ENCODE data around the gene RPL19.

Gene RPL19

GRCh38 chr17:39173526-39174274 is 26.4 kb upstream of the RPL19 start:
- DNase-seq = no peak

- DNase-seq = no peak
Measured at GRCh38 chr17:39174920-39175694, 25.0 kb upstream of the RPL19 start.

DNA sequence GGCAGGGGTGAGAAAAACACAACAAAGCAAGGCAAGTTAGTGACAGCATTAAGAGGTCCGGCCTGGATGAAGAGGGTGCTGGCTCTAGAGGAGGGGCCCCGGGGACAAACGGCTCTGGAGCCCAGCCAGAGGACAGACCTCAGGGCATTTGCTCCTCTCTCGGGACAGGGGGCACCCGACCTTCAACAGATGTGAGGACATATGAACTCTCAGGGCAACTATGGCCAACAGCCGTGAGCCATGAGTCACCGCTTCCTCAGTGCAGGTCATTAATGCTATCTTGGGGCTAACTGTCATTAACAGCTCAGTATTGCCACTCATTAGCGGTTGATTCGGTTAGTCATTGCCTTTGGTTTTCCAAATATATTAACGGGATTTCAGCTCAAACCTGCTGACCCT is 24.4 kb upstream of the RPL19 start:
- no peak for DNase-seq

- no peak for DNase-seq
Measured at GRCh38 chr17:39177256-39177655, 22.8 kb upstream of the RPL19 start.

GRCh38 chr17:39178536-39178935 is 21.5 kb upstream of the RPL19 start:
- no peak for DNase-seq

DNA sequence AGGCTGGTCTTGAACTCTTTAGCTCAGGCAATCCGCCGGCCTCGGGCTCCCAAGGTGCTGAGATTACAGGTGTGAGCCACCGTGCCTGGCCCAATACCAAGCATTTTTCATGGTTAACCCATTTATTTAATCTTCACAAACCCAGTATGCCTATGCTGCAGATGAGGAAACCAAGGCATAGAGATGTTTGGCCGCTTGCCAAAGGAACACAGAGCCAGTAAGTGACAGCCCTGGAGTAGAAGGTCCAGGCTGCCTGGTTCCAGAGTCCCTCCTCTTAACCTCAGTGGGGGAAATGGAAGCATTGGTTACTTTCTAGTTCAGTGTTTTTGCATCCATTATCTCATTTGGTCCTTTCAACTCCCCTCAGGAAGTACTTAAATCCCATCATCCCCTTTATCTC is 18.8 kb upstream of the RPL19 start:
- DNase-seq = no peak

GRCh38 chr17:39183045-39183444 is 17.0 kb upstream of the RPL19 start:
- no peak for DNase-seq

DNA sequence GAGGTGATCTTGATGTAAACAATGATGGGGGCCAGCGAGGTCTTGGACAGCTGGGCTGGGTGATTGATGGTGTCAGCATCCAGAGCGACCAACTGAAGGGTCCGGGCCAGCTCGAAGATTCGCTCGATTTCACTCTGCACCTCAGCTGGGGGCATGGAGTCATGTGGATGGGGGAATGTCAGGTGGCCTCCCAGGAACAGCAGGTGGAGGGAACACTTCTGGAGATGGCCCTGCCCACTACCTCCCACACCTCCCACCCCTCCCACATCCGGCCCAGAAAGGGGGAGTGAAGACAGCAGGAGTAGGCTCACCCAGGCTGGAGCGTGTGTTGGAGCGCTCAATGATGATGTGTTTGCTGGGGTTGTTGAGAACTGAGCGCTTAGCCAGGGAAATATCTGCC is 16.4 kb upstream of the RPL19 start:
- DNase-seq = no peak

- no peak for DNase-seq
Measured at GRCh38 chr17:39186481-39187002, 13.5 kb upstream of the RPL19 start.

GRCh38 chr17:39187152-39187830 is 12.8 kb upstream of the RPL19 start:
- DNase-seq = no peak

GRCh38 chr17:39191750-39192510 is 8.2 kb upstream of the RPL19 start:
- no peak for DNase-seq

DNA sequence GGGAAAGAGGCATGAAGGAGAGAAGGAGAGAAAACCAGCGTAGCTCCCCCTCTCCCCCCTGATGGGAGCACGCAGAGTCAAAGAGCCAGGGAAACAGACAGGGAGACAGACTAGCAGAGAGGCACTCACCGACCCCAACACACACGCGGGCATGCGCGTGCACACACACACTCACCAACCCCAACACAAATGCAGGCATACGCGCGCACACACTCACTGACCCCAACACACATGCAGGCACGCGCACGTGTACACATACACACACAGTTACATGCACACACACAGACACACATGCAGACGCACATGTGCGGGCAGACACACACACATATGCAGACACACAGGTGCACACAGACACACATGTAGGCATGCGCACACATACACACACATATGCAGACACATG is 7.2 kb upstream of the RPL19 start:
- no peak for DNase-seq

GRCh38 chr17:39193346-39193745 is 6.7 kb upstream of the RPL19 start:
- no peak for DNase-seq

- DNase-seq = no peak
Measured at GRCh38 chr17:39194089-39194984, 5.7 kb upstream of the RPL19 start.

GRCh38 chr17:39194985-39195524 is 5.0 kb upstream of the RPL19 start:
- DNase-seq = no peak

DNA sequence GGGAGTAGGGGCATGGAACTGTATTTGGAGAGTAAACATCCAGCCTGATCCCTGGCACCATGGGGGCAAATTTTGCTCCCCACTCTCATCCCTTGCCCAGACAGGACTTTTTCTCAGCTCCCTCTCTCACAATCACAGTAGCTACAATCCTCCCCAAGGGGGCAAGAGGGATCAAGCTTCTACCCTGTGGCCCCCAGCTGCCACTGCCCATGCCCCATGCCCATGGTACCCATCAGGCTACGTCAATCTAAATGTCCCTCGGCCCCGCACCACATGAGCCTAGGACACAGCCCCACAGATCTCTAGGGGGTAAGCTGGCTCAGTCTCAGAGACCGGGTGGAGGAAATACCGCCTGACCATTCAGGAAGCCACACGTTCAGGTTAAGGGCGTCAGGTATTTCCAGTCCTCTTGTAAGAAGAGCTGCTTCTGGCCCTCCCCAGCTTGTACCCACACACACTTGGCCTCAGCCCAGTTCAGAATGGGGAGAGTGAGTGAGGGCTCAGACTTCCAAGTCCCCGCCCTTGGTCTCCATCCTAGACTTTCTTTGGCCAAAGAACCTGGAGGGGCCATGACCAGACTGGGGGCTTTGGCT is 4.4 kb upstream of the RPL19 start:
- no peak for DNase-seq

DNA sequence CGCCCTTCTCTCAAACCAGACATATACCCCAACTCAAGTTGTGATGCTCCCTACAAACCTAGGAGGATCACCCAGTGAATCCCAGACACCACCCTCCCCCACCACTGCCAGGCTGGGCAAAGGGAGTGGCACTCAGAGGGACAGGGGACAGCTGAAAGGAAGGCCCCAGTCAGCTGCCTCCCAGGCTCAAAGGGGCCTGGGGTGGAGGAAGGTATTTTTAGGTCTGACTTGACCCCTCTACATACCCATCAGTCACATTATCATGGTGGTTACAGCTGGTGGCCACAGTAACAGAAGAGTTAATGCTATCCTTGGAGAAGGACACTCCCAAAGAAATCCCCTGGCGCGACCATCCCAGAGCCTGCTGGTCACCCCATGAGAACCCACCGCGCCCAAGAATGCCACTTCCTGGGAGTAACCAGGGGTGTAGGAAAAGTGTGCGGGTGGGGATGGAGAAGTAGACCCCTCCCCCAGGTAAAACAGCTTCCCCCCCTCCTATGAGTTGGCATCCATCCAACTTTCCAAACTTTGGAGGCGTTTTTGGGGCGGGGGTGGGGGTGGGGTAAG is 3.8 kb upstream of the RPL19 start:
- no peak for DNase-seq

DNA sequence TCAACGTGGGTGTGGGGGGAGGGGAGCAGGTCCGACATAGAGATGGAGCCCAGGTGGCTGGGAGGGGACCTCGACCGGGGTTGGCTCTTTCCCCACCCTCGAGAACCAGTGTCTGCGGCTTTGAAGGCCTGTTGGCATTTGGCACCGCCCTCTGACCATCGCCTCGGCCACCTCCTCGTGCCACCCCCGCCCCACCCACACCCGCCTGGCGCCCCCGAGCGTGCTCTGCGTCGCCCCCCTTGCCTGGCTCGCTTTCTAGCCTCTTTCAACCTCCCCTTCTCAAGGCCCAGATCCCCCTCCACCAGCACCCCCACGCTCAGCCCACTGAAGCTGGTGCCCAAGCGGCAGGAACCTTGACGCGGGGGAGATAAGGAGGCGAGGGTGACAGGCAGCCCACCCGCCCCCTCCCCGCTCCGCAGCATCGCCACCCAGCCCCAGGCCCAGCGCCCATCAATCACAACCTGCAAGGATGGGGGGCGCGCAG is 3.2 kb upstream of the RPL19 start:
- no peak for DNase-seq

DNA sequence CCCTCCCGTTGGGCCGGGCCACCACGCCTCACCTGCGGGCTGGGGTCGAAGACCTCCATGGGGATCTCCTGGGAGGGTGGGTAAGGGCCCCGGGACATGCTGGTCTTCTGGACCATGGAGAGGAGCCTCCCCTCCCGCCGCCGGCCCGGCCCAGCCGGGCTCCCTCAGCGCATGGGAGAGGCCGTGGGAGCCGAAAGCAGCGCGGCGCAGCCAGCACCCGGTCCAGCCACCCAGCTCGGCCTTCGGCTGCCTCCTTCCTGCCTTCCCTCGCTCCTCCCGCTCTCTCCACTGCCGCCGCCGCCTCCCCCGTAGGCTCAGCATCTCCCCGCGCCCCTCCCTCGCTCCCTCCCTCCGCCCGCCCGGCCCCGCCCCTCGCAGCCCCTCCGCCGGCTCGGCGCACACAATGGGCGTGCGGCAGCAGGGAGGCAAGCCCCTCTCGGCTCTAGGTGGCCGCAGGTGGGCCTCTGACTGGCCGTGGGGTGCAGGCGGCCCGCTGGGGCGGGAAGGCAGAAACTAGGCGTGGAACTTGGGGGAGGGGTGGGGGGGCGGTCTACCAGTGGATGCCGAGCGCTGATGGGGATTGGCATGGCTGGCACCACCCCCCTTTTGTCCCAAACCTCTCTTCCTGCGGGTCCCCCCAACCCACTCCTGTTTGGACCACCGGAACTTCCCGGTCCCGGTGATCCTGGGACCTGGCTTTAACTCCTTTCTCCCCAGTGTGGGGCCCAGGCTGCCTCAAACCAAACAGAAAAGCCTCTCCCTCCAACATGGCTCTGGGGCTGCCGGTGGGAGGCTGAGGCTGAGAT is 2.5 kb upstream of the RPL19 start, which contains the start of gene CACNB1:
TSS of gene CACNB1 (minus strand) at position 290 of the 806 bp plus-strand sequence. CDS start at position 116, 174 bp downstream.
- DNase-seq = peak; percentile 22

DNA sequence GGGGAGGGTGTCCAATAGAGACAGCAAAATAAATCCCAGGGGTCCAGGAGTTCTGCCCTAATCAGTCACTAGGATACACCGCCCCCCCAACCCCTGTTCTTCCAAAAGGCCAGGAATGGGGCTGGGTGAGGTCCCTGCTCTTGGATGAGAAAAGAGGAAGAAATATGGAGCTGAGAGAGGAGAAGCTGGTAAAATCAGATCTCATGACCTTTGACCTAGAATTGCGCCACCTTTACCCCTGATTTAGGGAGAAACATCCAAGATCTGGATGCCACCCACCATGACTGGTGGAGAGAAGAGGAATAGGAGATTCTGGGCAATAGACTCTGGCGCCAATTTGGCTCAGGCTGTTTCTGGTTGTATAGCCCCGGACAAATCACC is 1.9 kb upstream of the RPL19 start:
- no peak for DNase-seq

Measured in NCI-H446 treated with DMSO at 0.1 percent for 48 hours (cell line).